Right ventricle myocardium superior (tissue), 1 donor: ENCODE results near the gene CD36. TPM values are rescaled to one million over a fixed set of nuclear protein-coding genes. Genes with fewer than 3 reads are reported as not detected.
"Not testable (repeated sequence)": the region's sequence is repeated elsewhere in the genome, so short reads cannot be mapped to it uniquely, and the experiment has no call there.

Source experiments
- ATAC-seq: fragments of 200-7000 bp; cut with Tn5 transposase; one replicate; pipeline ENCODE4 v1.9.1; 2020; ENCODE audit warnings: mild to moderate bottlenecking; ENCODE audit not compliant: poor library complexity
- DNase-seq: peaks from one replicate; pipeline ENCODE4 v3.0.0-alpha.2; 2020
- intact Hi-C: fragments of 100-400 bp; cut with DNase I; formaldehyde crosslinking; loops from one replicate; pipeline ENCODE4 v1.11.2; 2022
- total RNA-seq: library from RNA; stranded (reverse); fragmentation: NEBNext Ultra II Directional; extraction: Animal tissue kit (Norgen Biotek cat#: 25700); gene quantifications from one replicate; pipeline ENCODE4 v1.2.1, GENCODE V29; 2021
- donor health status: DM: no; HTN: yes; CAD: no; lungs with severe emphysema.

CD36 gene
- total RNA-seq, 1 donor from 2014 or later: 1,239 TPM

- intact Hi-C loops: no loop called here
- DNase-seq (no peak), ATAC-seq (no peak)
These were observed 5.6 kb downstream of the CD36 start for GRCh38 chr7:80644054-80644453.

- intact Hi-C loops: no loop called here
- DNase-seq (peak; percentile 24), ATAC-seq (no peak)
These were observed 7.8 kb downstream of the CD36 start for GRCh38 chr7:80646083-80646865.

GRCh38 chr7:80647436-80647835 is 9.0 kb downstream of the CD36 start:
- intact Hi-C loops: no loop called here
- ATAC-seq (no peak), DNase-seq (no peak)

GRCh38 chr7:80648031-80648600 is 9.7 kb downstream of the CD36 start:
- no peak for DNase-seq
- ATAC-seq: no peak
- intact Hi-C loops: no loop called here

- ATAC-seq (no peak), DNase-seq (no peak)
- intact Hi-C loops: no loop called here
These were observed 10.6 kb downstream of the CD36 start for GRCh38 chr7:80649011-80649410.

GRCh38 chr7:80650030-80650429 is 11.6 kb downstream of the CD36 start:
- intact Hi-C loops: no loop called here
- no peak for DNase-seq
- no peak for ATAC-seq

GRCh38 chr7:80651471-80651870 is 13.0 kb downstream of the CD36 start:
- DNase-seq (no peak), ATAC-seq (no peak)
- intact Hi-C loops: no loop called here

- DNase-seq (no peak), ATAC-seq (no peak)
- intact Hi-C loops: no loop called here
These were observed 14.8 kb downstream of the CD36 start for GRCh38 chr7:80653244-80653643.

- ATAC-seq: peak; percentile 45
- intact Hi-C loops: loop anchor here (5.0 kb wide), 1 partner anchor 223 kb away; no protein-coding TSS in a partner anchor
- peak; percentile 12 for DNase-seq
These were observed 16.5 kb downstream of the CD36 start for GRCh38 chr7:80654887-80655340.

- ATAC-seq: no peak
- no peak for DNase-seq
- intact Hi-C loops: loop anchor here (5.0 kb wide), 1 partner anchor 224 kb away; no protein-coding TSS in a partner anchor
These were observed 17.6 kb downstream of the CD36 start for GRCh38 chr7:80656029-80656428.

- ATAC-seq: peak; percentile 34
- DNase-seq: no peak
- intact Hi-C loops: loop anchor here (5.0 kb wide), 1 partner anchor 227 kb away; no protein-coding TSS in a partner anchor
These were observed 20.9 kb downstream of the CD36 start for GRCh38 chr7:80659120-80660055.

- ATAC-seq (no peak), DNase-seq (no peak)
- intact Hi-C loops: no loop called here
These were observed 22.5 kb downstream of the CD36 start for GRCh38 chr7:80660939-80661338.

- ATAC-seq (no peak), DNase-seq (no peak)
- intact Hi-C loops: no loop called here
These were observed 23.3 kb downstream of the CD36 start for GRCh38 chr7:80661729-80662128.

GRCh38 chr7:80662252-80662651 is 23.8 kb downstream of the CD36 start:
- intact Hi-C loops: no loop called here
- ATAC-seq (no peak), DNase-seq (no peak)

- intact Hi-C loops: no loop called here
- ATAC-seq: no peak
- DNase-seq: no peak
These were observed 27.1 kb downstream of the CD36 start for GRCh38 chr7:80665526-80665925.

- no peak for DNase-seq
- intact Hi-C loops: no loop called here
- ATAC-seq: no peak
These were observed 27.9 kb downstream of the CD36 start for GRCh38 chr7:80666376-80666775.

GRCh38 chr7:80669367-80669766 is 30.9 kb downstream of the CD36 start:
- intact Hi-C loops, DNase-seq: not testable (repeated sequence)
- ATAC-seq: peak; percentile 18

- DNase-seq (no peak), ATAC-seq (no peak)
- intact Hi-C loops: no loop called here
These were observed 33.3 kb downstream of the CD36 start for GRCh38 chr7:80671744-80672143.

- intact Hi-C loops: no loop called here
- DNase-seq: no peak
- no peak for ATAC-seq
These were observed 36.6 kb downstream of the CD36 start for GRCh38 chr7:80675090-80675489.
